Measurements from ENCODE around the gene ENPEP.

Gene ENPEP

GRCh38 chr4:110510955-110511544 is 35.1 kb downstream of the ENPEP start:
- peak; percentile 46 for FAIRE-seq
- peak; percentile 71 for TF ChIP-seq CTCF (IDR thresholded peaks at IDR 0.05; ENCODE audit: insufficient read depth, missing control alignments)
- DNase-seq (ENCODE audit: insufficient read length, low spot score), result peak; percentile 17

- TF ChIP-seq CTCF (IDR thresholded peaks at IDR 0.05; ENCODE audit: insufficient read depth, missing control alignments), result no peak
- no peak for FAIRE-seq
- no peak for DNase-seq (ENCODE audit: insufficient read length, low spot score)
Measured at GRCh38 chr4:110512901-110513300, 36.9 kb downstream of the ENPEP start.

- no peak for DNase-seq (ENCODE audit: insufficient read length, low spot score)
- FAIRE-seq, result no peak
- peak; percentile 59 for TF ChIP-seq CTCF (IDR thresholded peaks at IDR 0.05; ENCODE audit: insufficient read depth, missing control alignments)
Measured at GRCh38 chr4:110514889-110515479, 39.0 kb downstream of the ENPEP start.

- TF ChIP-seq CTCF (IDR thresholded peaks at IDR 0.05; ENCODE audit: insufficient read depth, missing control alignments), result no peak
- FAIRE-seq (no peak), DNase-seq (ENCODE audit: insufficient read length, low spot score) (no peak)
Measured at GRCh38 chr4:110515676-110516075, 39.7 kb downstream of the ENPEP start.

GRCh38 chr4:110516106-110516922 is 40.4 kb downstream of the ENPEP start:
- peak; percentile 79 for TF ChIP-seq CTCF (IDR thresholded peaks at IDR 0.05; ENCODE audit: insufficient read depth, missing control alignments)
- FAIRE-seq (no peak), DNase-seq (ENCODE audit: insufficient read length, low spot score) (no peak)

GRCh38 chr4:110518889-110519490 is 43.0 kb downstream of the ENPEP start:
- FAIRE-seq (no peak), DNase-seq (ENCODE audit: insufficient read length, low spot score) (no peak)
- TF ChIP-seq CTCF (IDR thresholded peaks at IDR 0.05; ENCODE audit: insufficient read depth, missing control alignments), result peak; percentile 75
